ENCODE data around the gene MPP3. TPM values are rescaled to one million over a fixed set of nuclear protein-coding genes. Genes with fewer than 3 reads are reported as not detected.

Gene MPP3
- polyA plus RNA-seq, 3 donors, result 1.5 TPM; not detected in 2

- H3K4me3 ChIP-seq (replicated peaks in 1 of 3; ENCODE audit: low read depth in 2 of 3, low read length in 3 of 3), result no peak overlapping the region
- H3K9me3 ChIP-seq (replicated peaks in 1 of 2; ENCODE audit: control insufficient read depth in 1 of 2, insufficient read depth in 1 of 2, low read length in 2 of 2), result peaks cover 0 to 8% of the 10 kb centered on the region in 2 donors
- TF ChIP-seq CTCF (IDR thresholded peaks at IDR 0.05), result no peak
- no peaks in the 10 kb centered on the region for H4K20me1 ChIP-seq (ENCODE audit: insufficient read depth, low read length)
- H3K79me2 ChIP-seq (ENCODE audit: insufficient read depth, low read length), result no peaks in the 10 kb centered on the region
- Mint-ChIP-seq H3K27me3 (ENCODE audit: low read depth in 3 of 3) (peaks cover 0 to 13% (median 7%) of the 10 kb centered on the region in 3 donors), H3K4me1 (peaks cover 22% of the 10 kb centered on the region), H3K4me3 (peak overlapping the region in 1 of 2 donors; percentile 76), H3K27ac (peak overlapping the region in 4 of 7 donors; percentile 3 to 74 (median 44)), H3K9me3 (peaks cover 6 to 10% (median 8%) of the 10 kb centered on the region in 7 donors), H3K36me3 (peaks cover 0 to 4% of the 10 kb centered on the region in 2 donors)
- H3K9ac ChIP-seq (ENCODE audit: insufficient read depth, low read length, poor library complexity, severe bottlenecking), result no peak overlapping the region
- peak; percentile 57 to 82 (median 70) for DNase-seq
- H3K4me1 ChIP-seq (ENCODE audit: control insufficient read depth in 1 of 2, insufficient read depth in 2 of 2, low read length in 2 of 2), result peaks cover 9 to 18% of the 10 kb centered on the region in 2 donors
- H2AFZ ChIP-seq (ENCODE audit: insufficient read depth, low read depth, low read length, poor library complexity, severe bottlenecking), result peak overlapping the region; percentile 31
- WGBS (ENCODE audit: insufficient coverage), result 63% methylated on average over 9 of the region's 10 CpGs
- H3K36me3 ChIP-seq (replicated peaks in 1 of 2; ENCODE audit: control insufficient read depth in 1 of 2, insufficient read depth in 2 of 2, low read length in 2 of 2), result no peaks in the 10 kb centered on the region
- H3K4me2 ChIP-seq (replicated peaks; ENCODE audit: extremely low read depth, low read length, poor library complexity, severe bottlenecking), result no peak overlapping the region
- peak overlapping the region in 1 of 2 donors; percentile 37 for H3K27ac ChIP-seq (ENCODE audit: low read depth in 1 of 2, low read length in 2 of 2)
- no peaks in the 10 kb centered on the region for H3K27me3 ChIP-seq (ENCODE audit: control insufficient read depth in 2 of 2, insufficient read depth in 2 of 2, low read length in 2 of 2)
- intact Hi-C loops (cut with micrococcal nuclease), result no loop called here
Observed at GRCh38 chr17:43868226-43868994, 35.5 kb upstream of the MPP3 start.

- TF ChIP-seq CTCF (IDR thresholded peaks at IDR 0.05), result no peak
- Histone ChIP-seq H3K9me3 (replicated peaks in 1 of 2; ENCODE audit: control insufficient read depth in 1 of 2, insufficient read depth in 1 of 2, low read length in 2 of 2) (peaks cover 0 to 8% of the 10 kb centered on the region in 2 donors), H3K4me2 (replicated peaks; ENCODE audit: extremely low read depth, low read length, poor library complexity, severe bottlenecking) (no peak overlapping the region), H3K27me3 (ENCODE audit: control insufficient read depth in 2 of 2, insufficient read depth in 2 of 2, low read length in 2 of 2) (no peaks in the 10 kb centered on the region), H2AFZ (ENCODE audit: insufficient read depth, low read depth, low read length, poor library complexity, severe bottlenecking) (no peak overlapping the region), H3K79me2 (ENCODE audit: insufficient read depth, low read length) (no peaks in the 10 kb centered on the region), H3K27ac (ENCODE audit: low read depth in 1 of 2, low read length in 2 of 2) (no peak overlapping the region), H3K9ac (ENCODE audit: insufficient read depth, low read length, poor library complexity, severe bottlenecking) (no peak overlapping the region), H3K4me3 (replicated peaks in 1 of 3; ENCODE audit: low read depth in 2 of 3, low read length in 3 of 3) (no peak overlapping the region), H3K4me1 (ENCODE audit: control insufficient read depth in 1 of 2, insufficient read depth in 2 of 2, low read length in 2 of 2) (peaks cover 9 to 18% of the 10 kb centered on the region in 2 donors), H3K36me3 (replicated peaks in 1 of 2; ENCODE audit: control insufficient read depth in 1 of 2, insufficient read depth in 2 of 2, low read length in 2 of 2) (no peaks in the 10 kb centered on the region), H4K20me1 (ENCODE audit: insufficient read depth, low read length) (no peaks in the 10 kb centered on the region)
- H3K4me1 Mint-ChIP-seq, result peaks cover 23% of the 10 kb centered on the region
- intact Hi-C loops (cut with micrococcal nuclease), result no loop called here
- peaks cover 6 to 8% (median 8%) of the 10 kb centered on the region in 7 donors for H3K9me3 Mint-ChIP-seq
- peaks cover 0 to 5% (median 0%) of the 10 kb centered on the region in 3 donors for H3K27me3 Mint-ChIP-seq (ENCODE audit: low read depth in 3 of 3)
- H3K27ac Mint-ChIP-seq, result no peak overlapping the region
- WGBS (ENCODE audit: insufficient coverage), result 95% methylated on average over 2 of the region's 4 CpGs
- H3K36me3 Mint-ChIP-seq, result peaks cover 0 to 4% of the 10 kb centered on the region in 2 donors
- DNase-seq, result no peak
- H3K4me3 Mint-ChIP-seq, result no peak overlapping the region
Observed at GRCh38 chr17:43864161-43864984, 31.4 kb upstream of the MPP3 start.

Measured in CD14-positive monocyte (primary cell).